SK-N-SH (cell line): ENCODE measurements around the gene TSSK6. TPM values are rescaled to one million over a fixed set of nuclear protein-coding genes. Genes with fewer than 3 reads are reported as not detected.

ENCODE experiments used
- CTCF ChIA-PET: fragments of 300-600, 350-600 bp; formaldehyde crosslinking; extraction: SDS; loops from one replicate; lab custom pipeline; 2021; lab: Yijun Ruan, JAX
- POLR2A ChIA-PET: fragments of 350-600 bp; sonication (Branson Sonifier 250); formaldehyde crosslinking; extraction: SDS; loops from one replicate; lab custom pipeline; 2020; ENCODE audit warnings: antibody characterized with exemption, inconsistent platforms; lab: Yijun Ruan, JAX
- DNase-seq: peaks from one replicate; pipeline ENCODE4 v3.0.0; 2012
- H2AFZ ChIP-seq: fragments of 200-600 bp; sonication (generic); 2 replicates; pipeline ENCODE4 v1.8.1; 2016; ENCODE audit warnings: antibody characterized with exemption, mild to moderate bottlenecking, low read depth
- H3F3A ChIP-seq: fragments of 200-600 bp; sonication (generic); replicated peaks from 2 replicates; pipeline ENCODE3; 2016; ENCODE audit warnings: antibody characterized with exemption, mild to moderate bottlenecking; ENCODE audit not compliant: insufficient read depth
- H3K27ac ChIP-seq, 2 experiments: fragments of 200-500 bp in 1 of 2; fragments of 200-600 bp in 1 of 2; sonication (Bioruptor generic) in 1 of 2; sonication (generic), shearing (Covaris generic) in 1 of 2; 2 replicates each; pipeline versions ENCODE4 v1.5.1 to v1.6.1; 2014 to 2016; ENCODE audit warnings: low read depth in 2 of 2, inconsistent platforms in 1 of 2, low read length in 1 of 2, mild to moderate bottlenecking in 1 of 2, mixed read lengths in 1 of 2
- H3K27me3 ChIP-seq: fragments of 200-600 bp; sonication (generic), shearing (Covaris generic); 2 replicates; pipeline ENCODE4 v1.6.1; 2016; ENCODE audit warnings: mixed run types; ENCODE audit not compliant: insufficient read depth
- H3K36me3 ChIP-seq, 2 experiments: fragments of 200-500 bp in 1 of 2; fragments of 200-600 bp in 1 of 2; sonication (Bioruptor generic) in 1 of 2; sonication (generic) in 1 of 2; replicated peaks in 1 of 2; 2 replicates each; pipeline versions ENCODE3 to v1.5.1; 2014 to 2016; ENCODE audit warnings: low read length in 1 of 2, mild to moderate bottlenecking in 1 of 2; ENCODE audit not compliant: insufficient read depth in 2 of 2, control insufficient read depth in 1 of 2
- H3K4me1 ChIP-seq, 2 experiments: fragments of 200-500 bp in 1 of 2; fragments of 200-600 bp in 1 of 2; sonication (Bioruptor generic) in 1 of 2; sonication (generic), shearing (Covaris generic) in 1 of 2; 2 replicates each; pipeline versions ENCODE4 v1.5.1 to v1.6.1; 2014 to 2016; ENCODE audit warnings: low read depth in 1 of 2, low read length in 1 of 2, mixed run types in 1 of 2; ENCODE audit not compliant: insufficient read depth in 2 of 2, control insufficient read depth in 1 of 2
- H3K4me2 ChIP-seq: fragments of 200-600 bp; sonication (generic), shearing (Covaris generic); 2 replicates; pipeline ENCODE4 v1.6.1; 2017; ENCODE audit warnings: mixed run types
- H3K4me3 ChIP-seq, 2 experiments: fragments of 200-500 bp in 1 of 2; fragments of 200-600 bp in 1 of 2; sonication (Bioruptor generic) in 1 of 2; sonication (generic), shearing (Covaris generic) in 1 of 2; 2 replicates each; pipeline versions ENCODE4 v1.5.1 to v1.8.1; 2014 to 2016; ENCODE audit warnings: low read depth in 2 of 2, inconsistent platforms in 1 of 2, low read length in 1 of 2, mild to moderate bottlenecking in 1 of 2, mixed read lengths in 1 of 2, moderate library complexity in 1 of 2
- H3K79me2 ChIP-seq: fragments of 200-600 bp; sonication (generic); 2 replicates; pipeline ENCODE4 v1.8.1; 2017; ENCODE audit warnings: mild to moderate bottlenecking; ENCODE audit not compliant: insufficient read depth
- H3K9ac ChIP-seq: fragments of 200-600 bp; sonication (generic); 2 replicates; pipeline ENCODE4 v1.6.1; 2017; ENCODE audit warnings: mixed run types
- H3K9me2 ChIP-seq: fragments of 200-600 bp; sonication (generic); 2 replicates; pipeline ENCODE4 v1.6.1; 2017; ENCODE audit warnings: mixed run types
- H3K9me3 ChIP-seq: fragments of 200-600 bp; sonication (generic); 2 replicates; pipeline ENCODE4 v1.6.1; 2017; ENCODE audit warnings: mixed run types, mild to moderate bottlenecking, moderate library complexity
- H4K20me1 ChIP-seq: fragments of 200-600 bp; sonication (generic); 2 replicates; pipeline ENCODE4 v1.6.1; 2017; ENCODE audit warnings: mild to moderate bottlenecking, mixed run types; ENCODE audit not compliant: insufficient read depth
- CTCF ChIP-seq: fragments of 200-600 bp; sonication (generic); IDR thresholded peaks from 2 replicates; pipeline ENCODE4 v1.6.1; 2017; ENCODE audit warnings: antibody characterized with exemption, mild to moderate bottlenecking, moderate library complexity
- FOSL2 ChIP-seq: IDR thresholded peaks from 2 replicates; pipeline ENCODE4 v1.4.0; 2012; ENCODE audit warnings: low read depth, mild to moderate bottlenecking, moderate library complexity, borderline replicate concordance
- IRF3 ChIP-seq: fragments of 150-350 bp; IDR thresholded peaks from 2 replicates; pipeline ENCODE4 v1.6.1; 2016; ENCODE audit warnings: mild to moderate bottlenecking, low read depth, low read length
- MEF2A ChIP-seq: IDR thresholded peaks from 2 replicates; pipeline ENCODE4 v1.4.0; 2012; ENCODE audit warnings: low read depth, borderline replicate concordance
- NFIC ChIP-seq: IDR thresholded peaks from 2 replicates; pipeline ENCODE4 v1.4.0; 2012; ENCODE audit warnings: borderline replicate concordance
- REST ChIP-seq: IDR thresholded peaks from 2 replicates; pipeline ENCODE4 v1.6.1; 2012; ENCODE audit warnings: mild to moderate bottlenecking, low read depth, low read length, moderate library complexity
- TEAD4 ChIP-seq: IDR thresholded peaks from 2 replicates; pipeline ENCODE4 v1.4.0; 2012; ENCODE audit warnings: mild to moderate bottlenecking, borderline replicate concordance; ENCODE audit not compliant: insufficient read depth
- WGBS: methylation state at CpG from one replicate; pipeline ENCODE4 v1.1.6; 2017; ENCODE audit warnings: low lambda C conversion rate; 5-methylcytosine and 5-hydroxymethylcytosine counted together
- polyA plus RNA-seq, 3 experiments: library from polyadenylated mRNA; depleted of rRNA; stranded (reverse); fragments of >200 nt; gene quantifications; 2 replicates each; pipeline ENCODE4 v1.2.3, GENCODE V29; 2012

TSSK6 gene
- polyA plus RNA-seq, 1 of the 3 experiments (the other 2 are of a cell fraction) = 3.1 TPM

- TF ChIP-seq REST = no peak
- no peak for TF ChIP-seq IRF3
Observed at GRCh38 chr19:19561946-19562664, 46.8 kb upstream of the TSSK6 start (continued).

GRCh38 chr19:19559931-19560330 is 44.6 kb upstream of the TSSK6 start:
- H3K4me1 ChIP-seq = no peaks in the 10 kb centered on the region; a peak in 1 of 4 replicates
- no peak overlapping the region for H3K4me2 ChIP-seq
- TF ChIP-seq TEAD4 (no peak), CTCF (no peak), FOSL2 (no peak), NFIC (no peak), MEF2A (no peak)
- H3F3A ChIP-seq = no peaks in the 10 kb centered on the region
- H3K9me3 ChIP-seq = no peaks in the 10 kb centered on the region
- WGBS = 88% methylated on average over 1 of the region's 4 CpGs
- ChIA-PET POLR2A (interaction anchor here (0.5 kb wide), 1 partner anchor 70 kb away, joined by 3 read pairs; no protein-coding TSS in a partner anchor), CTCF (interaction anchor here (0.9 to 15.7 kb wide), 5 partner anchors 9 to 84 kb away, joined by 3 to 258 read pairs (median 5); partner anchors contain the start of genes CILP2, GMIP and YJEFN3)
- no peak for DNase-seq
- H3K27ac ChIP-seq = no peak overlapping the region
- H3K27me3 ChIP-seq = no peaks in the 10 kb centered on the region
- H3K9me2 ChIP-seq = no peaks in the 10 kb centered on the region
- H3K4me3 ChIP-seq = no peak overlapping the region
- no peaks in the 10 kb centered on the region for H3K36me3 ChIP-seq
- H3K9ac ChIP-seq = no peak overlapping the region
- no peak overlapping the region for H2AFZ ChIP-seq
- H4K20me1 ChIP-seq = no peaks in the 10 kb centered on the region
- no peaks in the 10 kb centered on the region for H3K79me2 ChIP-seq
